GM19438 (cell line): ENCODE results near the gene CALB2.
"Not testable (repeated sequence)": the region's sequence is repeated elsewhere in the genome, so short reads cannot be mapped to it uniquely, and the experiment has no call there.

Experiments
- ATAC-seq: cut with Tn5 transposase; IDR thresholded peaks from one replicate; pipeline ENCODE4 v1.9.1; 2021; ENCODE audit warnings: low read depth; ENCODE audit not compliant: unreplicated experiment

CALB2 gene, protein sequence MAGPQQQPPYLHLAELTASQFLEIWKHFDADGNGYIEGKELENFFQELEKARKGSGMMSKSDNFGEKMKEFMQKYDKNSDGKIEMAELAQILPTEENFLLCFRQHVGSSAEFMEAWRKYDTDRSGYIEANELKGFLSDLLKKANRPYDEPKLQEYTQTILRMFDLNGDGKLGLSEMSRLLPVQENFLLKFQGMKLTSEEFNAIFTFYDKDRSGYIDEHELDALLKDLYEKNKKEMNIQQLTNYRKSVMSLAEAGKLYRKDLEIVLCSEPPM

DNA sequence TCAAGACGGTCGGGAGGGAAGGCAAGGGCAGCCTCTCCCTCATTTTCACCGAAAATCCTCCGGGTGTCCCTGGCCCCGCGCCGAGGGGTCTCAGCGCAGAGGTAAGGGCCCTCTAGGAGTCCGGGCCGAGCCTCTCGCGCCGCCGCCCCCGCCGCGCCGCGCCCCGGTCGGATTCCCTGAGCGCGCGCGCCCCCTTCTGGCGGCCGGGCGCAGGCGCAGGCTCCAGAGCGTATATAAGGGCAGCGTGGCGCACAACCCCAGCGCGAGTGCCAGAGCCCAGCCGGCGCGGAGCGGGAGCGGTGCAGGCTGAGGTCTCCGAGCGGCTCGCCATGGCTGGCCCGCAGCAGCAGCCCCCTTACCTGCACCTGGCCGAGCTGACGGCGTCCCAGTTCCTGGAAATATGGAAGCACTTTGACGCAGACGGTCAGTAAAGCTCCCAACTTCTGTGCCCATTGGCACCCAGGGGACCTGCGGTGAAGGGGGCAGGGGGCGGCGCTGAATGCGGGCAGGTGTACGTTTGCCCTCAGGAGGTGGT is at the start of gene CALB2:
Gene CALB2, plus strand, starts transcription at position 260 of the 535 bp plus-strand sequence. Its CDS starts 70 bp downstream, at position 330.
- ATAC-seq: peak; percentile 89

DNA sequence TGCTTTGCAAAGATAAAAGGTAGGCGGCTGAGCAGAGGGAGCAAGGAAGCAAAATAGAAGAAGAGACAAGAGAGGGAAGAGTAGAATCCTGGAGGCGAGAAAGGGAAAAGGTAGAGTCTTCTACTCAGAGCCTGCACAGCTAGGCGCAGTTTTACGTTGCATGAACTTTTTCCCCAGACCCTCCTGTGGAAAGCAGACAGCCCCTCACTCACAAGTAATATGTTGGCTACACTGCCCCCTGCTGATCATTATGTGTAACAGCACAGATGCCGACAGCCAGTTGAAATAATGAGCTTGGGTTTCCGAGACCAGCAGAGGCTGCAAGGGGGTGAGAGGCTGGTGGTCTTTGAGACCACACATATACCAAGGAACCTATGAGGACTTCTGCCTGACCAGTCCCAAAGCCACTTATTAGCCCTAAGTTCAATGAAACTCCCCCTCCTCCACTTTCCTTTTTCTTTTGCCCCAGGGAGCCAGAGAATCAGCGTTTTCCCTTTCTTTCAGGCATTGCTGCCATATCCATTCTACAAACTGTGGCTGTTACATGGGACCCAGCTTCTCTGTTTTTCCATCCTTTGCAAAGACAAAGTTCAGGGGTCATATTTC is 46.9 kb upstream of the CALB2 start:
- no peak for ATAC-seq

DNA sequence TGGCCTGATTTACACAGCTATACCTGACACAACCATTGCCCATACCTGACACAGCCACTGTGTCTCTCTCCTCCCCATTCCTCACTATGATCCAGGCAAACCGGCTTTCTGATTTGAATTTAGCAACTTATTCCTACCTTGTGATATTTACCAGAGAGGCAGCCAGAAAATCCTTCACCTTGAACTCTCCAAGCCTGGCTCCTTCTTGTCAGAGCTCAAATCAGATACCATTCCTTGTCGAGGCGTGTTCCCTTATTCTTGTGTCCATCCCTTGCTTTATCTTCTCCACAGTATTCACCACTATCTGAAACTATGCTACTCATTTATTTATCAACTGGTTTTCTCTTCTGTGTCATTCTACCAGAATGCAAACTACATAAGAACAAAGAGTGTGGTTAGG is 44.9 kb upstream of the CALB2 start:
- not testable (repeated sequence) for ATAC-seq

DNA sequence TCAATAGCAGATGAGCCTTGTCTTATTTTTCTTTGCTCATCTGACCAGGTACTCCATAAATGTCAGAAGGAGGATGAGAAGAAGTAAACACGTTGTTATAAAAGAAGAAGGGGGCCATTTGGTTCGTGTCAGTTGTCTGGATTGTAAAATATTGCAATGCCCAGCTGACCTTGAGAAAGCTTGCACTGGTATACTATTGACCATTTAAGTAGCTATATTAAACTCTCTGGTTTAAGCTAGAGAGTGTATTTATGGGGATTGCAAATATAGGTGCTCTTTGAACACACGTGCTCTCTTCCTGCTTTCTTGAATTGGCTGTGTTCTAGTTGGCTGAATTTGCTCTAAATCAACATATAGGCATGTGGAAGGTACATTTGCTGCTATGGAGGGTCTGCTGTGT is 43.3 kb upstream of the CALB2 start:
- no peak for ATAC-seq

DNA sequence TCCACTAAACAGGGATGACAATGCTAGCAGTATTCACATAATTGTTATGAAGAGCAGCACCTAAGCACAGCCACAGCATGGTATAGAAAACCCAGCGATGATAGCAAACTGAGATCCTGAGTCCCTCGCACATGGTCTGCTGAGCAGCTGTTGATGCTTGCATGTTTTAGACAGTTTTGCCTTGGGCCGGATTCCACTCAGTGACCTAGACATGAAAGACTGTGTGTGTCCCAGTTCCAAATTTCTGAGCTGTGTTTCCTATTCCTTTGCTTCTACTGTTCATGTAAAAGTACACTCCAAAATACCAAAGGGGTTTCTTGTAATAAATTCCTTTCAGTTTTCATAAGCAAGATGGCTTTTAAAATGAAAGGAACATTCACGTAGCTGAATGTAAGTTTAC is 38.5 kb upstream of the CALB2 start:
- no peak for ATAC-seq

DNA sequence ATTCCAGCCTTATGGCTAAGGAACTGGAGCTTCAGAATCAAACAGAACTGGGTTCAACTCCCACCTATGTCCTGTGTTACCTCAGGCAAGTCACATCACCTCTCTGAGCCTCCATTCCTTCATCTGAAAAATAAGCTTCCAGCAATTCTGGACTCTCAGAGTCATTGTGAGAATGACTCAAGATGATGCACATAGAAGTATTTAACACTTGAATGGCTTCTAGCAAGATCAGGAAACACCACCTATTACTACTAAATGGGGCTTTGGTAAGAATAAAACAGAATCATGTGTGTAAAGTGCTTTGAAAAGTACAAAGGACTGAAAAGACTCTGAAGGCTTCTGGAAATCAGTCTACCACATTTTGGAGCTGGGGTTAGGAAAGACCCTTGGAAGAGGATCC is 30.8 kb upstream of the CALB2 start:
- ATAC-seq: no peak

DNA sequence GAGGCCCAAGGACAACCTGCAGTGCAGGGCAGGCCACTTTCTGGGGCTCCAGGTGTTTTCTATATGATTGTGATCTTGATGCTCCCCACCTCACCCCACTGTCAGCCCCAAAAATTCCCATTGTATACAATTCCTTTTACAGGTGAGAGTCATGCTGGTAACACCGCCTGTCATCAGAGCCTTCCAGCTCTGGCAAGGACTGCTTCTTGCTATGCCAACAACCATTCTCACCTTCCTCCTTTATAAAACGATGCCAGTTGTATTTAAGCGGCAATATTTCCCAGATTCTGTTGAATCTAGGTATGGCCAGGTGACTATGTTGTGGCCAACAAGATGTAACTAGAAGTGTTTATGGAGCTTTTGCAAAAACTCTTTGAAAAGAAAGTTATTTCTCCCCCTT is 30.4 kb upstream of the CALB2 start:
- ATAC-seq: no peak

DNA sequence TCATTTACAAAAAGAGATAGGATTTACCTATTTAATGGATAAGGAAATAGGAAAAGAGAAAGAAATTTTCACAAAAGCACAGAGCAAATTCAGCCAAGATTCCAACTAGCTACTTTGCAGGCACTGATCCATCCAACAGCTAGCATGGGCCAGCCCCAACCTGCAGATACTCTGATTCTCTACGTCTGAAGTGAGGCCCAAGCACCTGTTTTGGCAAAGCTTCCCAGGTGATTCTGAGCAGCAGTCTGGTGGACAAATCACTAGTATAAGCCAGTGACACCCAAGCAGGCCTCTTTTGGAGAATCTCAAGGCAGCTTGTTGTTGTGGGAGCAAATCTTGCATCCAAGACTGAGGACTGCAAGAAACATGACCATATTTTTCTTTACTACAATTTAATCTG is 20.9 kb upstream of the CALB2 start:
- no peak for ATAC-seq

DNA sequence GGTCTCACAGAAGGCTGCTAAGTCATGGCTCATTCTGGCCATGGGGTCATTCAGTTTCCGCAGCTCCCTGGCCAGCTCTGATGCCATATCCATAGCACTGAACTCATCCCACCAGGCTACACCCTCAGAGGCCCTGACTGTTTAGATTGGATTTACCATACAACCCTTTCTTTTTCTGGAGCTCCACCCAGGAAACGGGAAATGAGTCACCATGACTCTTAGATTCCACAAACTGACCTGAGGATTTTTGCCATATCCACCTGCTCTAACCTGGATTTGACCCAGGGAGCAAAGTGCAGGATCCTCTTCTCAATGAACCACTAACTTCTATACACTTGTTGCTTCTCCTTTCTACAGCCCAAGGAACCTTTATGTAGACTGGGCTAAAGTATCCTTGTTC is 20.3 kb upstream of the CALB2 start:
- ATAC-seq: no peak

DNA sequence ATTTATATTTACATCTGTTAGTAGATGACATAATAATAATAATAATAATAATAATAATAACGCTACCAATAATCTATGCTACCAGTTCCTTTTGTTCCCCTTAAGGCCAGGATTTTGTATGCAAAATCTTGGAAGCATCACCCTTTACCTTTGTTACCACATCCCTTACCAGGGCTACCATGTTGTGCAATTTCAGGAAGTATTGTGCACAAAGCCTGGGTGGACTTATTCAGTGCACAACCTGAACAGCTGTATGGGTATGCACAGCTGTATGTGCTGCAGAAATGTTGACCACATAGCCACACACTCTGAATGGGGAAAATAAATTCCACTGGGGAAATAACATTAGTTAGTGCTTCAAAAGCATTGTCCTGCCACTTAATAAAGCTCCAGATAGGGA is 19.9 kb upstream of the CALB2 start:
- no peak for ATAC-seq

DNA sequence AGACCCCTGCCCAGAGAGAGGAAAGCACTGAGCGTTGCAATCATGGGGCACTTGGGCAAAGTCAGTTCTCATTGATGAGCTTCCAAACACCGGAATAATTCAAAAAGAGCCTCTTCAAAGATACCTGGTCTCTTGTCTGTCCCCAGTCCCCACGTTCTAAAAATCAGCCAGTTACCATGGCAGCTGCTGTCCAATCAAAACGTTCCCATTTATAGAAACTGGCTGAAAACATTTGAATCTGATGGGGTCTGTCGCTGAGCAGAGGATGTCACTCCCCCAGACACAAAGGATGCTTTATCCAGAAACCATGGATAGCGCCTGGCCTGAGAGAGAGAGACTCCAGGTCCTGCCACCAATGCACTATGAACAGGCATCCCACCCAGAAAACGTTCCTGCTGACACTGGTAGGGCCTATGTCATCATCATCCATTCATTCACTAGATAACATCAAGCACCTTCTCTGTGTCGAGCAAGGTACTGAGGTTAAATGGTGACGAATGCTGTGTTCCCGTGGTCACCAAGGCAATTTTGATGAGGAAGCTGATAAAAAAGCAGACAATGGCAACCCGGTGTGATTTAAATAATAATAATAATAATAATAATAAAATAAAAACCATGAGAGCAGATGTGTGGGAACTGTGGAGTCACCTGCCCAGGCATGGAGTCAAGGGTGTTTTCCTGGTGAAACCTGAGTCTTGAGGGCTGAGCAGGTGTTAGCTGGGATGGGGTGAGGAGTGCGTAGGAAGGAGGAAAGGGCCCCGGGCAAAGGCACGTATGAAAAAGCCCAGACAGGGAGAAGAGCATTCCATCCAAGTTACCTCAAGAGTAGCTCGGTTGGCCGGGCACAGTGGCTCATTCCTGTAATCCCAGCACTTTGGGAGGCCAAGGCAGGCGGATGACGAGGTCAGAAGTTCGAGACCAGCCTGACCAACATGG is 19.0 kb upstream of the CALB2 start:
- no peak for ATAC-seq

DNA sequence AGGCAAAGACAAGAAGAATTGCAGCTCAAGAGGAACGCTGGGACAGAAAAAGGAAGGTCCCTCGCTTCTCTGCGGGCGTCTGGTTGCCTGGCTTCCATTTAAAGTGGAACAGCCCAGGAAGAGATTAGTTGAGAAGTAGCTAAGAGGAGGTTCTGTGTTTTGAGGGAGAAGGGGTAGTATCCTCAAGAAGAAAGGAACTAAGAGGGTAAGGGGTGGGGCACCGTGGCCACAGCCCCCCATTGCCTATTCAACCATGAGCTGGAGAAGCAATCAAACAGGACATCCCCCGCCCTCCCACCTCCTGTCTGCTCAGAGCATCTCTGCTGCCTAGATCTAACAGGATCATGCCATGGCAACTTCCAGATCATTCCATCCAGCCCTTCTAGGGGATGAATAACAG is 18.1 kb upstream of the CALB2 start:
- ATAC-seq: no peak

DNA sequence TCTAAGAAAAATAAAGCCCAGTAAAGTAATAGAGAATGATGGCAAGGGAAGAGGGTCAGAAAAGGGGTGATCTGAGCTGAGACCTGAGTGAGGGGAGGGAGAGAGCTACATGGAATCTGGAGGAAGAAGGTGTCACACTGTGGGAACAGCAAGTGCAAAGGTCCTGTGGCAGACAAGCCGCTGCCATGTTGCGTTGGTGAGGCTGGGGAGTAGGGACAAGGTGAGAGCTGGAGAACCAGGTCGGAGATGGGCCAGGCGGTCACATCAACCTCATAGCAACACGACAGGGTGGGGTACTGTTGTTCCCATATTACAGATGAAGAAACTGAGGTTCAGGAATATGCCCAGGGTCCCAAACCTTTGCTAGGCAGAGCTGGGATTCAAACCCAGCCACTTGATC is 16.6 kb upstream of the CALB2 start:
- no peak for ATAC-seq

DNA sequence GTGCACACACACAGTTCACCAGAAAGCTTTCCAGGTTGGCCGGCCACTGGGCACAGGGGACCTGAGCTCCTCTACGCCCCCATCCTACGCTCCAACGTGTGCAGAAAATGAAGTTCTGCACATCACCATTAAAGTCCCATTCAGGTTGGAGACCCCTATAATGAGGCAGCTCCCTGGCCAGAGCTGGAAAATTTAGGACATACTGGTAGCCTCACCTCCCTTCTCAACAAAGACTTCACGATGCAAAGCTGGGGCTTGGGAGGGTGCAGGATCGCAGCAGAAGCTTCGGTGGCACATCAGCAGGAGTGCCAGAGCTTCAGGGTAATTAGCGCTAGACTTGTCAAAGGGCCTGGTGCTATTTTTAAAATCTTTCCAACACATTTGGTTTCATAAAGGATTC is 15.4 kb upstream of the CALB2 start:
- ATAC-seq: no peak

DNA sequence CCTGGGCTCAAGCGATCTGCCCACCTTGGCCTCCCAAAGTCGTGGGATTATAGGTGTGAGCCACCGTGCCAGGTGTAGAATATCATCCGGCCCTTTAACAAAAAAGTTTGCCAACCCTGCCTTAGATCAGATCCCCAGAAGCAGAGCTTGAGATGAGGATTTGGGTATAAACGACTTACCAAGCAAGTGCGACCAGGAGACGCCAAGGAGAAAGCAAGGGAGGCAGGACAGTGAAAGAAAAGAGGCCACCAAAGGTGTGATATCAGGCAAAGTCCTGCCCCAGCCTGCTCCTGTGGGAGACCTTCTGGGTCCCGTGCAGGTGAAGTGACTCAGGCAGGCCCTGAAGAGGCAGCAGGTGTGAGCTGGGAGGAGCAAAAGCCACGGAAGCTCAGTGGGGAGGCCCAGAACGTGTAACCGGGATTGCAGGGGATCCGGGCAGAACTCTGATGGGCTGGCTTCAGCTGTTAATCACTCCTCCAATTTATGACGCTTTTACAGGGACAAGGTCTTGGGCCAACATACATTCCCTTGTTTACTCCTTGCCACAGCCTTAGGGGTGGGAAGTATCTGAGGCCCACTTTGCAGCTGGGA is 14.1 kb upstream of the CALB2 start:
- ATAC-seq: no peak

DNA sequence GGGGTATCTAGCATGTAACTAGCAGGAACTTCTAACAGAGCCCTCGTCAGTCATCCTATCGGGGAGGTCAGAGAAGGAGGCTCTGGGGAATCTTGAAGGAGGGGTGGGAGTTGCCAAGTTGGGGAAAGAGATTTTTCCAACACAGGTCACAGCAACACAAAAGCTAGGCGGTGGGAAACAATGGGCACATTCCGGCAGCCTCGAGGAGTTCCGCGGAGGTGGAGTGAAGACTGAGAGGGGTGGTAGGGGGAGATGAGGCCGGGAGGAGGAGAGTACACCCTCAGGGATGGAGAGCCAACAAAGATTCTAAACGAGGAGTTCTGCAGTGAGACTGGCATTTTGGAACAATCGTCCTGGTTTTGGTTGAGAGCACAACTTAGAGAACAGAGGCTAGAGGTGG is 13.5 kb upstream of the CALB2 start:
- no peak for ATAC-seq

DNA sequence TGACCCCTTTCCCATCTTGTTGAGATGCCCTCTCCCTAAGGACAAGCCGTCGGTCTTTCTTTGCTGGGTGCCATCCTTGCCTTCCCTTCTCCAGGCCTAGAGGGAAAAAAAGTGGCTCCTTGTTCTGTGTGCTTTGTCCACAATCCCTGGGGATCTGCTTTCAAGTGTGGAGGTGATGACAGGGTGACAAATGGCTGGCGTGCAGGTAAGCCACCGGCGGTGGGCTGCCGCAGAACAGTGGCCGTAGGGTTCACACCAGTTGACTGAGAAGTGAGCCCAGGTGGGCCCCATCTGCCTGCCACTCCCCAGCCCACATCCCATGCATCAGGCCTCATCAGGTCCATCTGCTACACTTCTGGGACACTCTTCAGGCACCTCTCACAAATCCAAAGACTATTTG is 11.4 kb upstream of the CALB2 start:
- no peak for ATAC-seq

DNA sequence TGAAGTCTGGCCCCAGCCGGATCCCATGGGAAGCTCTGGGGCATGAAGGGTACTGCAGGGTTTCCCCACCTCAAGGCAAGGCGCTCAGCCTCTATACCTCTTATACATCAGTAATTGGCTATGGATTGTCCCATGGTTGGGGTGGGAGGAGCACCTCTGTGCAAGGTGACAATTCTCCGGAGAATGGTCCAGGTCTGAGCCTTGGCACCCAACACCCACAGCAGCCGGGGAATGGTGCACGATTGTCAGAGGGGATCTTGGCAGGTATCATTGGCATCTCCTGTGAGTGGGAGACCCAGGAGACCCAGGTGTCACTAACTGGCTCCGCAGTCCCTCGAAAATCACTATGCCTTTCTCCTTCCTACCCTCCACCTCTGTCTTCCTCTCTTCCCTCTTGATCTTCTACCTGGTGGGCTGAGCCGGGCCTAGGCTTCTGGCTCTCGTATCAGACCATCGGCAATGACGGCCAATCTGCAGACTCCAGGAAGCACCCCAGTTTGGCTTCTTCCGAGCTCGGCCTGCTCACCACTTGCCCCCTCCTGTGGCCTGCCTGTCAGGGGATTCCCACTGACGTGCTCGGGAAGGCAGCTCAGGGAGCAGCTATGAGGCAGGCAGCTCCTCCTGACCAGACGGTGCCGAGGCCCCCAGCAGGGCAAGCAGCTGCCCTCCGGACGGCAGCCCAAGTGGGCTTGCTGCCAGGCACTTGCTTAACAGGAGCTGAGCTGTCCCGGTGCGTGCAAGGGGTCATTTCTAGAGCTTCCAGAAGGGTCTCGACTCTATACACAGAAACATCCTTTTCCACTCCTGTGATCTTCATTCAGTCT is 10.0 kb upstream of the CALB2 start:
- no peak for ATAC-seq

DNA sequence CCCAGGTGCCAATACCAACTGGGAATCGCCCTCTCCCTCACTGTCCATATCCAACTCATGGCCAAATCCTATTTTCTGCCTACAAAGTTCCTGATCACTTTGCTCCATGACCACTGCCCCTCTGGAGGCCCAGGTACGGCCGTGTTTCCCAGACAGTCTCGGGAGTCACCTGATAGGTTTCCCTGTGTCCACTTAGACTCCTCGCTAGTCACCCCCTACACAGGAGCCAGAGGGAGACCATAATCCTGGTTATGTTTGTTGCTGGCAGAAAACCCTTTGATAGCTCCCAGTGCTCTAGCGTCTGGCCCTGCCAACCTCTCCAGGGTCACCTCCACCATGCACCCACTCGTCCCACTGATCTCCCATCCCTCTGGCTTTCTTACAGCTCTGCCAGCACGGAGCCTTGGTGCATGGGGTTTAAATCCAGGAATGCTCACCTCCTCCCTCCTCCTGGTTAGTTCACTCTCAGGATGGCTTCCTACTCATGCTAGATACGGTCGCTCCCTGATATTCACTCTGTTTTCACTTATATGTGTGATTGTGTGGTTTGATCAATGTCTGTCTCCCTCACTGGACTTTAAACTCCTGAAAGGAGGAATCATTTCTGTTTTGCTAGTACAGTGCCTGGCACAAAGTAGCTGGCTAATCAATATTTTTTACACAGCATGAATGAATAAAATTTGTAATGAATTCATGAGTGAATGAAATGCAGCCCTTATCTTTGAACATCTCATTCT is 7.5 kb upstream of the CALB2 start:
- ATAC-seq: no peak

DNA sequence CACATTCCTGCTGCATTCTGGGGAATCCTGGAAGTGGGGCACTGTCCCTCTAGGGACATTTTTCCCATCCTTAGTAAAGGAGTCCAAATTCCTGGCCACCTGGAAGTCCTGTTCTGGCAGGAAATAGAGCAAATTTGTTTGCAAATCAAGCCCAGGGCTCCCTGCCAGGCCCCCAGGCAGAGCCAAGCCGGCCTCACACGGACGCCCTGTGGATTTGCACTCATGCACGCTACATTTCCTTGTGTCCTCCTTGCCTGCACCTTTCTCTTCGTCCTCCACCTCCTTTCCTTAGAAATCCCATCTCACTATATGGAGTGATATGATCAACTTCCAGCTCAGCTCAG is 7.0 kb upstream of the CALB2 start:
- ATAC-seq: no peak
